H1 (cell line): ENCODE measurements around the gene CEBPE. TPM values are rescaled to one million over a fixed set of nuclear protein-coding genes. Genes with fewer than 3 reads are reported as not detected.

Source experiments
- CTCF ChIA-PET: fragments of 300-600 bp; sonication (Branson Sonifier 250); formaldehyde crosslinking; loops from one replicate; lab custom pipeline; 2021; ENCODE audit not compliant: partially characterized antibody; lab: Charles Lee
- POLR2A ChIA-PET: fragments of 300-600 bp; sonication (Branson Sonifier 250); formaldehyde crosslinking; loops from one replicate; lab custom pipeline; 2021; ENCODE audit warnings: inconsistent platforms; ENCODE audit not compliant: partially characterized antibody; lab: Charles Lee
- DNase-seq, 2 experiments: peaks; one replicate each; pipeline versions ENCODE4 v3.0.0 to v3.0.0-alpha.2; 2010 to 2022; ENCODE audit warnings: low spot score in 2 of 2, low read depth in 1 of 2, mixed read lengths in 1 of 2
- FAIRE-seq: peaks from 2 replicates; lab custom pipeline; 2011; peaks lifted over from hg19 to GRCh38; lab: Jason Lieb, UNC
- H2AFZ ChIP-seq: 2 replicates; pipeline ENCODE4 v1.8.1; 2012; ENCODE audit warnings: low read length, inconsistent platforms
- H2AK5ac ChIP-seq: 2 replicates; pipeline ENCODE4 v1.6.1; 2013; ENCODE audit warnings: low read depth, low read length
- H2BK120ac ChIP-seq: replicated peaks from 2 replicates; pipeline ENCODE3; 2013; ENCODE audit warnings: low read depth, low read length, inconsistent platforms
- H2BK12ac ChIP-seq: 2 replicates; pipeline ENCODE4 v1.6.1; 2013; ENCODE audit warnings: low read depth, low read length
- H2BK15ac ChIP-seq: 2 replicates; pipeline ENCODE4 v1.6.1; 2013; ENCODE audit warnings: low read length
- H2BK20ac ChIP-seq: 2 replicates; pipeline ENCODE4 v1.6.1; 2013; ENCODE audit warnings: low read length
- H2BK5ac ChIP-seq: 2 replicates; pipeline ENCODE4 v1.6.1; 2013; ENCODE audit warnings: low read depth, low read length
- H3K14ac ChIP-seq: 2 replicates; pipeline ENCODE4 v1.6.1; 2013; ENCODE audit warnings: inconsistent platforms; ENCODE audit not compliant: insufficient read length
- H3K18ac ChIP-seq: 2 replicates; pipeline ENCODE4 v1.6.1; 2013; ENCODE audit warnings: low read length; ENCODE audit errors: extremely low read depth
- H3K23ac ChIP-seq: 2 replicates; pipeline ENCODE4 v1.6.1; 2013; ENCODE audit warnings: inconsistent platforms; ENCODE audit not compliant: insufficient read length
- H3K23me2 ChIP-seq: 2 replicates; pipeline ENCODE4 v1.6.1; 2013; ENCODE audit warnings: low read depth, low read length
- H3K27ac ChIP-seq: 2 replicates; pipeline ENCODE4 v1.6.1; 2011; ENCODE audit warnings: low read depth, low read length, inconsistent platforms
- H3K27me3 ChIP-seq, 4 experiments: replicated peaks in 1 of 4; 1 replicate in 1 of 4; 2 replicates in 3 of 4; pipeline versions ENCODE4 v1.6.1 to v1.8.1; 2011 to 2013; ENCODE audit warnings: low read length in 3 of 4, mild to moderate bottlenecking in 3 of 4, inconsistent platforms in 2 of 4, mixed read lengths in 2 of 4, moderate library complexity in 1 of 4; ENCODE audit not compliant: control insufficient read depth in 3 of 4, insufficient read depth in 3 of 4; ENCODE audit errors: extremely low read depth in 1 of 4
- H3K36me3 ChIP-seq, 4 experiments: 2 replicates each; pipeline versions ENCODE4 v1.6.1 to v1.8.1; 2011 to 2013; ENCODE audit warnings: mild to moderate bottlenecking in 4 of 4, low read length in 3 of 4, moderate library complexity in 2 of 4, control low read depth in 1 of 4, inconsistent platforms in 1 of 4; ENCODE audit not compliant: insufficient read depth in 4 of 4, control insufficient read depth in 2 of 4
- H3K4ac ChIP-seq: replicated peaks from 2 replicates; pipeline ENCODE3; 2013; ENCODE audit warnings: low read length, low read depth, mixed read lengths, inconsistent platforms; ENCODE audit not compliant: insufficient read length
- H3K4me1 ChIP-seq, 4 experiments: replicated peaks in 1 of 4; 1 replicate in 1 of 4; 2 replicates in 3 of 4; pipeline versions ENCODE4 v1.6.1 to v1.8.1; 2011 to 2013; ENCODE audit warnings: low read length in 3 of 4, inconsistent platforms in 2 of 4, mixed read lengths in 1 of 4; ENCODE audit not compliant: insufficient read depth in 4 of 4, control insufficient read depth in 3 of 4
- H3K4me2 ChIP-seq, 2 experiments: 2 replicates each; pipeline versions ENCODE4 v1.6.1 to v1.8.1; 2011 to 2013; ENCODE audit warnings: low read depth in 2 of 2, low read length in 2 of 2, control low read depth in 1 of 2, inconsistent platforms in 1 of 2, mild to moderate bottlenecking in 1 of 2; ENCODE audit not compliant: insufficient read depth in 1 of 2
- H3K4me3 ChIP-seq, 4 experiments: fragments of 200-600, 300-600 bp in 1 of 4; sonication (generic), shearing (Covaris generic), sonication (Bioruptor Twin) in 1 of 4; 2 replicates each; pipeline versions ENCODE4 v1.5.1 to v1.8.1; 2011 to 2016; ENCODE audit warnings: low read length in 4 of 4, low read depth in 3 of 4, control low read depth in 2 of 4, inconsistent platforms in 2 of 4, mild to moderate bottlenecking in 2 of 4, mixed read lengths in 1 of 4, moderate library complexity in 1 of 4; ENCODE audit not compliant: insufficient read depth in 2 of 4; ENCODE audit errors: extremely low read depth in 1 of 4
- H3K56ac ChIP-seq: replicated peaks from 2 replicates; pipeline ENCODE3; 2013; ENCODE audit warnings: low read depth, mild to moderate bottlenecking, mixed read lengths, low read length, inconsistent platforms; ENCODE audit not compliant: insufficient read length
- H3K79me1 ChIP-seq: 2 replicates; pipeline ENCODE4 v1.6.1; 2013; ENCODE audit warnings: low read depth, low read length, control low read depth
- H3K79me2 ChIP-seq, 2 experiments: 2 replicates each; pipeline versions ENCODE4 v1.6.1 to v1.8.1; 2012 to 2013; ENCODE audit warnings: low read length in 2 of 2, mild to moderate bottlenecking in 2 of 2, inconsistent platforms in 1 of 2; ENCODE audit not compliant: insufficient read depth in 2 of 2, control insufficient read depth in 1 of 2
- H3K9ac ChIP-seq, 4 experiments: replicated peaks in 1 of 4; 1 replicate in 1 of 4; 2 replicates in 3 of 4; pipeline versions ENCODE4 v1.6.1 to v1.8.1; 2011 to 2013; ENCODE audit warnings: low read depth in 3 of 4, low read length in 3 of 4, control low read depth in 2 of 4, mild to moderate bottlenecking in 2 of 4, moderate library complexity in 2 of 4, inconsistent platforms in 1 of 4; ENCODE audit errors: extremely low read depth in 1 of 4
- H3K9me3 ChIP-seq, 2 experiments: 2 replicates each; pipeline versions ENCODE4 v1.6.1 to v1.8.1; 2012 to 2013; ENCODE audit warnings: mild to moderate bottlenecking in 2 of 2, moderate library complexity in 2 of 2, control low read depth in 1 of 2, inconsistent platforms in 1 of 2, low read depth in 1 of 2, low read length in 1 of 2, mixed read lengths in 1 of 2; ENCODE audit not compliant: insufficient read depth in 2 of 2
- H4K20me1 ChIP-seq, 2 experiments: replicated peaks in 1 of 2; 2 replicates each; pipeline versions ENCODE3 to v1.8.1; 2011 to 2013; ENCODE audit warnings: inconsistent platforms in 2 of 2, low read length in 2 of 2, mild to moderate bottlenecking in 1 of 2; ENCODE audit not compliant: insufficient read depth in 2 of 2, control insufficient read depth in 1 of 2
- H4K5ac ChIP-seq: 2 replicates; pipeline ENCODE4 v1.6.1; 2013; ENCODE audit warnings: low read length, low read depth, mixed read lengths, inconsistent platforms; ENCODE audit not compliant: insufficient read length
- H4K8ac ChIP-seq: 2 replicates; pipeline ENCODE4 v1.8.0; 2013; ENCODE audit warnings: mild to moderate bottlenecking, moderate library complexity, low read length, inconsistent platforms; ENCODE audit not compliant: insufficient read depth; ENCODE audit errors: extremely low read depth
- H4K91ac ChIP-seq: replicated peaks from 2 replicates; pipeline ENCODE3; 2013; ENCODE audit warnings: low read length, mixed read lengths, inconsistent platforms; ENCODE audit not compliant: insufficient read length
- BCL11A ChIP-seq, 2 experiments: IDR thresholded peaks; one replicate each; pipeline ENCODE4 v1.6.1; 2011; ENCODE audit warnings: low read depth in 2 of 2, low read length in 2 of 2, mild to moderate bottlenecking in 2 of 2
- CHD2 ChIP-seq: IDR thresholded peaks from 2 replicates; pipeline ENCODE4 v1.6.1; 2012; ENCODE audit warnings: low read length, improper control_type of control experiment
- CTCF ChIP-seq, 3 experiments: IDR thresholded peaks; 1 replicate in 2 of 3; 2 replicates in 1 of 3; pipeline versions ENCODE4 v1.5.1 to v1.6.1; 2011; ENCODE audit warnings: low read length in 3 of 3, mild to moderate bottlenecking in 3 of 3, inconsistent platforms in 2 of 3, low read depth in 1 of 3, moderate library complexity in 1 of 3; ENCODE audit not compliant: insufficient read depth in 1 of 3; ENCODE audit errors: control extremely low read depth in 1 of 3
- JUND ChIP-seq: IDR thresholded peaks from 2 replicates; pipeline ENCODE4 v1.6.1; 2011; ENCODE audit warnings: mild to moderate bottlenecking, improper control_type of control experiment, low read length
- NANOG ChIP-seq: IDR thresholded peaks from 2 replicates; pipeline ENCODE4 v1.6.1; 2011; ENCODE audit warnings: low read length, low read depth, mild to moderate bottlenecking, inconsistent platforms; ENCODE audit not compliant: insufficient read depth, poor library complexity, severe bottlenecking
- RFX5 ChIP-seq: IDR thresholded peaks from 2 replicates; pipeline ENCODE4 v1.6.1; 2011; ENCODE audit warnings: low read depth, low read length, improper control_type of control experiment, borderline replicate concordance
- SP1 ChIP-seq: IDR thresholded peaks from 2 replicates; pipeline ENCODE4 v1.6.1; 2011; ENCODE audit warnings: low read depth, low read length
- SP4 ChIP-seq: IDR thresholded peaks from 2 replicates; pipeline ENCODE4 v1.6.1; 2012; ENCODE audit warnings: low read length, inconsistent platforms
- ZNF274 ChIP-seq: IDR thresholded peaks from 2 replicates; pipeline ENCODE4 v1.7.0; 2012; ENCODE audit warnings: low read length, borderline replicate concordance; ENCODE audit errors: extremely low read depth
- WGBS, 2 experiments: shearing (Covaris generic) in 1 of 2; methylation state at CpG; one replicate each; pipeline versions ENCODE4 v1.1.6 to v1.1.7; 2013 to 2015; ENCODE audit warnings: low lambda C conversion rate in 2 of 2, mixed read lengths in 2 of 2, inconsistent platforms in 1 of 2, low coverage in 1 of 2, missing lambda C conversion rate in 1 of 2; ENCODE audit not compliant: insufficient replicate concordance in 2 of 2, insufficient coverage in 1 of 2, insufficient read length in 1 of 2; ENCODE audit errors: extremely low coverage in 1 of 2, missing lambda C conversion rate in 1 of 2; 5-methylcytosine and 5-hydroxymethylcytosine counted together
- polyA plus RNA-seq, 7 experiments: library from polyadenylated mRNA; depleted of rRNA in 3 of 7; stranded (reverse) in 5 of 7; unstranded in 2 of 7; fragments of >200 nt in 5 of 7; fragments of 200-250 nt in 2 of 7; gene quantifications; 1 replicate in 5 of 7; 2 replicates in 1 of 7; 4 replicates in 1 of 7; pipeline versions ENCODE4 v1.2.1 to v1.2.3, GENCODE V29; 2011 to 2013; ENCODE audit warnings: missing spikeins in 2 of 7, mixed read lengths in 2 of 7
- total RNA-seq: library from RNA; stranded (reverse); fragmentation: NEBNext Ultra II Directional; extraction: Animal tissue kit (Norgen Biotek cat#: 25700); gene quantifications from 2 replicates; pipeline ENCODE4 v1.2.1, GENCODE V29; 2021

Gene CEBPE
- total and polyA plus RNA-seq, 2 of the 8 experiments (the other 6 are each of a cell fraction or from before 2014, with no cell fraction given), result 0.05 TPM; not detected in 1

GRCh38 chr14:23137813-23138535 lies 18.9 kb upstream of the CEBPE start:
- Histone ChIP-seq H2BK12ac (no peak overlapping the region), H3K36me3 (peaks cover 10 to 46% (median 32%) of the 10 kb centered on the region in 4 experiments; a peak in 6 of 8 replicates), H4K20me1 (peaks cover 2 to 5% of the 10 kb centered on the region in 2 experiments), H3K23me2 (no peaks in the 10 kb centered on the region; the same call in 1 of the 2 replicates), H3K18ac (no peak overlapping the region), H3K56ac (no peak overlapping the region), H3K27me3 (no peaks in the 10 kb centered on the region), H3K4ac (no peak overlapping the region), H2AK5ac (no peak overlapping the region), H3K23ac (no peak overlapping the region), H3K79me2 (no peaks in the 10 kb centered on the region), H3K4me1 (no peaks in the 10 kb centered on the region), H3K9me3 (no peaks in the 10 kb centered on the region), H2BK5ac (no peak overlapping the region), H4K5ac (no peak overlapping the region), H2BK120ac (no peak overlapping the region), H3K4me3 (no peak overlapping the region), H2AFZ (no peak overlapping the region), H2BK20ac (no peak overlapping the region), H2BK15ac (no peak overlapping the region), H4K8ac (no peak overlapping the region), H3K79me1 (no peaks in the 10 kb centered on the region), H3K4me2 (no peak overlapping the region), H4K91ac (no peak overlapping the region), H3K14ac (no peak overlapping the region), H3K27ac (no peak overlapping the region), H3K9ac (no peak overlapping the region)
- POLR2A ChIA-PET, result interaction anchor here (2.2 kb wide), 1 partner anchor 12 kb away, joined by 9 read pairs; no protein-coding TSS in a partner anchor
- 85% methylated on average over 6 of the region's 6 CpGs; no CpG with 5 or more reads in 1 of the 2 experiments for WGBS, 2 experiments
- CTCF ChIA-PET, result interaction anchor here (0.8 to 1.4 kb wide), 5 partner anchors 15 to 133 kb away, joined by 3 to 5 read pairs (median 3); no protein-coding TSS in a partner anchor
- FAIRE-seq, result no peak
- DNase-seq, result no peak
- TF ChIP-seq BCL11A (IDR thresholded peaks at IDR 0.05; ENCODE audit: low read depth in 2 of 2, low read length in 2 of 2) (no peak), CHD2 (no peak), JUND (no peak), RFX5 (no peak), ZNF274 (no peak), NANOG (no peak), CTCF (IDR thresholded peaks at IDR 0.05; ENCODE audit: control extremely low read depth in 1 of 3, insufficient read depth in 1 of 3, low read depth in 1 of 3, low read length in 3 of 3) (no peak), SP4 (no peak), SP1 (no peak)
